Myometrial cell (primary cell): ENCODE results near the gene CDHR1. TPM values are rescaled to one million over a fixed set of nuclear protein-coding genes. Genes with fewer than 3 reads are reported as not detected.

Source experiments
- total RNA-seq: library from RNA; depleted of rRNA; stranded (reverse); fragments of >200 nt; gene quantifications from 2 replicates; pipeline ENCODE4 v1.2.3, GENCODE V29; 2015

CDHR1 gene
- under 0.01 and 0.58 TPM in 2 replicates for total RNA-seq

GRCh38 chr10:84194424-84195043, at the start of gene CDHR1:
Gene CDHR1 (plus strand): TSS chr10:84194537. CDS start chr10:84194761, 224 bp downstream.

GRCh38 chr10:84173501-84173929, 20.8 kb upstream of the CDHR1 start, which contains the start of gene GPR15LG:
Gene GPR15LG (plus strand): TSS chr10:84173801. CDS start chr10:84173852, 51 bp downstream.

GRCh38 chr10:84225427-84226173, 31.3 kb downstream of the CDHR1 start, which contains the start of gene LRIT2:
Gene LRIT2 (minus strand): TSS chr10:84225544. CDS start chr10:84225520, 24 bp downstream.

GRCh38 chr10:84241185-84241790, 47.0 kb downstream of the CDHR1 start, which contains the start of gene LRIT1:
Gene LRIT1 (minus strand): TSS chr10:84241546. CDS start chr10:84241439, 107 bp downstream.

GRCh38 chr10:84244651-84245270, 50.4 kb downstream of the CDHR1 start, which contains the start of gene RGR:
Gene RGR (plus strand): TSS chr10:84245053. CDS start chr10:84245091, 38 bp downstream.

Other genes starting within 250 kb of the CDHR1 start
- 197 and 222 TPM in 2 replicates for gene GHITM, start 55.0 kb upstream of the CDHR1 start, total RNA-seq
- not detected in 2 replicates for gene GPR15LG, start 20.7 kb upstream of the CDHR1 start, total RNA-seq
- not detected in 2 replicates for gene LRIT2, start 31.0 kb downstream of the CDHR1 start, total RNA-seq
- not detected in 2 replicates for gene LRIT1, start 47.0 kb downstream of the CDHR1 start, total RNA-seq
- gene RGR, start 50.5 kb downstream of the CDHR1 start, total RNA-seq: not detected in 2 replicates
- gene CCSER2, start 134.1 kb downstream of the CDHR1 start, total RNA-seq: 16.0 and 16.1 TPM in 2 replicates